Measurements from ENCODE around the gene MAP1S. TPM values are rescaled to one million over a fixed set of nuclear protein-coding genes. Genes with fewer than 3 reads are reported as not detected.

Gene MAP1S
- total RNA-seq, 1 donor from 2014 or later = 8.9 TPM

DNA sequence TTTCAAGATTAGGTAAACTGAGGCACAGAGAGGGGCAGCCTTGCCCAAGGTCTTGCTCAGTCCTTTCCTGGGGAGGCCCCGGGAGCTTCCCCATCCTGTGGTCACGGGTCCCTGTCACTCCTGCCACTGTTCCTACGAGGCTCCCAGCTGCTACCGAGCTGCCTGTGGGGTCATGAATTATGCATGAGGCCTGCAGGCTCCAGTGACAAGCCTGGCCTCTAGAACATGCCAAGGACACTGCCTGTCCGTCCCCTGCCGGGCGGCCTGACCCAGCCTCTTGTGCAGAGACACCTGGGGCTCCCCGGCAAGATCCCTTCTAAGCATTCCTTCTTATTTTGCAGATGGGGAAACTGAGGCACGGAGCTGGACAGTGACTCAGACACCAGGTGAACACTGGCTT lies 34.7 kb downstream of the MAP1S start:
- peaks cover 58% of the 10 kb centered on the region for H3K4me1 Mint-ChIP-seq
- peaks cover 14% of the 10 kb centered on the region for H3K4me1 ChIP-seq
- peaks cover 25% of the 10 kb centered on the region for H3F3A ChIP-seq (ENCODE audit: low read depth)
- no peak overlapping the region for H3K27ac Mint-ChIP-seq
- H4K20me1 ChIP-seq (ENCODE audit: low read depth) = no peaks in the 10 kb centered on the region
- no peak overlapping the region for H3K27ac ChIP-seq
- no peak overlapping the region for H3K4me2 ChIP-seq
- H3K4me3 Mint-ChIP-seq = no peak overlapping the region
- H3K79me2 ChIP-seq (ENCODE audit: low read depth) = no peaks in the 10 kb centered on the region
- H3K36me3 Mint-ChIP-seq = peaks cover 4% of the 10 kb centered on the region
- no peaks in the 10 kb centered on the region for H3K9me3 ChIP-seq (ENCODE audit: low read depth)
- no peaks in the 10 kb centered on the region for H3K27me3 ChIP-seq
- TF ChIP-seq EZH2 (IDR thresholded peaks at IDR 0.05) (no peak), EZH2phosphoT487 (IDR thresholded peaks at IDR 0.05) (no peak)
- TF ChIP-seq, protein P1, sequence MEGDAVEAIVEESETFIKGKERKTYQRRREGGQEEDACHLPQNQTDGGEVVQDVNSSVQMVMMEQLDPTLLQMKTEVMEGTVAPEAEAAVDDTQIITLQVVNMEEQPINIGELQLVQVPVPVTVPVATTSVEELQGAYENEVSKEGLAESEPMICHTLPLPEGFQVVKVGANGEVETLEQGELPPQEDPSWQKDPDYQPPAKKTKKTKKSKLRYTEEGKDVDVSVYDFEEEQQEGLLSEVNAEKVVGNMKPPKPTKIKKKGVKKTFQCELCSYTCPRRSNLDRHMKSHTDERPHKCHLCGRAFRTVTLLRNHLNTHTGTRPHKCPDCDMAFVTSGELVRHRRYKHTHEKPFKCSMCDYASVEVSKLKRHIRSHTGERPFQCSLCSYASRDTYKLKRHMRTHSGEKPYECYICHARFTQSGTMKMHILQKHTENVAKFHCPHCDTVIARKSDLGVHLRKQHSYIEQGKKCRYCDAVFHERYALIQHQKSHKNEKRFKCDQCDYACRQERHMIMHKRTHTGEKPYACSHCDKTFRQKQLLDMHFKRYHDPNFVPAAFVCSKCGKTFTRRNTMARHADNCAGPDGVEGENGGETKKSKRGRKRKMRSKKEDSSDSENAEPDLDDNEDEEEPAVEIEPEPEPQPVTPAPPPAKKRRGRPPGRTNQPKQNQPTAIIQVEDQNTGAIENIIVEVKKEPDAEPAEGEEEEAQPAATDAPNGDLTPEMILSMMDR (IDR thresholded peaks at IDR 0.05) = no peak
- H3K9ac ChIP-seq = no peak overlapping the region
- no peaks in the 10 kb centered on the region for H3K9me3 Mint-ChIP-seq
- DNase-seq (ENCODE audit: low spot score) = peak; percentile 57
- peaks cover 2% of the 10 kb centered on the region for H3K27me3 Mint-ChIP-seq (ENCODE audit: insufficient read depth, low read depth)
- no peak overlapping the region for H2AFZ ChIP-seq (replicated peaks)
- H3K4me3 ChIP-seq = no peak overlapping the region
- H3K36me3 ChIP-seq = no peaks in the 10 kb centered on the region

GRCh38 chr19:17754634-17755442 lies 35.6 kb downstream of the MAP1S start:
- no peak overlapping the region for H3K27ac ChIP-seq
- peak overlapping the region; percentile 96 for H3K27ac Mint-ChIP-seq

DNA sequence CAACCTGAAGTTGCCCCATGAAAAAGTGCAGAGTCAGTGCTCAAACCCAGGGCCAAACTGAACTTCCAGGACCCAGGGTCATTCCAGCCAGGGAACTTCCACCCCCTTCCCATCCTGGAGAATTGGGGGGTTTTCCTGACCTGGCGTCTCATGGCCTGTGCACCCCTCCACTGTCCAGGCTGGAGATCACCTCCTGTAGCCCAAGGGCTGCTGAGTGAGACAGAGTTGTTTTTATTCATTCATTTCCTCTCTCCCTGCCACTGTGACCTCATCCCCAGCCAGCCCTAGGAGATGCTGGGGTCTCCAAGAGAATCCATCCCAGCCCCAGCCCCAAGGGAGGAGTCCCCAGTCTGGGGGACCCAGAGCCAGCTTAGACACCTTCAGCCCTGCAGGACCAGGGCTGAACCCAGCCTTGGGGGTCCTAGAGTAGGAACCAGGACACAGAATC lies 36.2 kb downstream of the MAP1S start:
- H3K4me1 Mint-ChIP-seq = peaks cover 50% of the 10 kb centered on the region
- Histone ChIP-seq H3K4me2 (peak overlapping the region; percentile 66), H3K4me1 (peaks cover 14% of the 10 kb centered on the region), H3K36me3 (no peaks in the 10 kb centered on the region), H2AFZ (replicated peaks) (no peak overlapping the region), H3K79me2 (ENCODE audit: low read depth) (no peaks in the 10 kb centered on the region), H3K9me3 (ENCODE audit: low read depth) (no peaks in the 10 kb centered on the region), H3K27me3 (no peaks in the 10 kb centered on the region), H3K4me3 (no peak overlapping the region), H4K20me1 (ENCODE audit: low read depth) (no peaks in the 10 kb centered on the region), H3K27ac (no peak overlapping the region), H3K9ac (no peak overlapping the region), H3F3A (ENCODE audit: low read depth) (peaks cover 10% of the 10 kb centered on the region)
- peak overlapping the region; percentile 96 for H3K27ac Mint-ChIP-seq
- peaks cover 2% of the 10 kb centered on the region for H3K27me3 Mint-ChIP-seq (ENCODE audit: insufficient read depth, low read depth)
- H3K4me3 Mint-ChIP-seq = peak overlapping the region; percentile 76
- peaks cover 8% of the 10 kb centered on the region for H3K36me3 Mint-ChIP-seq
- no peak for DNase-seq (ENCODE audit: low spot score)
- TF ChIP-seq, protein P1 (IDR thresholded peaks at IDR 0.05) = no peak
- TF ChIP-seq EZH2 (IDR thresholded peaks at IDR 0.05) (no peak), EZH2phosphoT487 (IDR thresholded peaks at IDR 0.05) (no peak)
- H3K9me3 Mint-ChIP-seq = no peaks in the 10 kb centered on the region

More at GRCh38 chr19:17754634-17755442, 35.6 kb downstream of the MAP1S start:
- H3K4me3 Mint-ChIP-seq = peak overlapping the region; percentile 76
- H3K9ac ChIP-seq = no peak overlapping the region
- TF ChIP-seq EZH2phosphoT487 (IDR thresholded peaks at IDR 0.05) (no peak), EZH2 (IDR thresholded peaks at IDR 0.05) (no peak)
- TF ChIP-seq, protein P1 (IDR thresholded peaks at IDR 0.05) = no peak
- no peaks in the 10 kb centered on the region for H4K20me1 ChIP-seq (ENCODE audit: low read depth)
- no peaks in the 10 kb centered on the region for H3K9me3 ChIP-seq (ENCODE audit: low read depth)
- no peak overlapping the region for H3K4me3 ChIP-seq
- no peak overlapping the region for H2AFZ ChIP-seq (replicated peaks)
- H3K4me1 ChIP-seq = peaks cover 14% of the 10 kb centered on the region
- H3F3A ChIP-seq (ENCODE audit: low read depth) = peaks cover 16% of the 10 kb centered on the region
- no peak for DNase-seq (ENCODE audit: low spot score)
- peaks cover 53% of the 10 kb centered on the region for H3K4me1 Mint-ChIP-seq
- no peaks in the 10 kb centered on the region for H3K36me3 ChIP-seq
- peaks cover 8% of the 10 kb centered on the region for H3K36me3 Mint-ChIP-seq
- peaks cover 2% of the 10 kb centered on the region for H3K27me3 Mint-ChIP-seq (ENCODE audit: insufficient read depth, low read depth)
- H3K79me2 ChIP-seq (ENCODE audit: low read depth) = no peaks in the 10 kb centered on the region
- no peak overlapping the region for H3K4me2 ChIP-seq
- H3K9me3 Mint-ChIP-seq = no peaks in the 10 kb centered on the region
- no peaks in the 10 kb centered on the region for H3K27me3 ChIP-seq
